Lower leg skin (tissue), 4 donors: Measurements from ENCODE around the gene PHEX. TPM values are rescaled to one million over a fixed set of nuclear protein-coding genes. Genes with fewer than 3 reads are reported as not detected.

Experiments used
- DNase-seq, 2 donors: peaks; one replicate each; pipeline ENCODE4 v3.0.0-alpha.2; 2019; ENCODE audit warnings: low spot score in 2 of 2
- H3K4me3 ChIP-seq: fragments of 200-600 bp; sonication (generic); 2 replicates; pipeline ENCODE4 v1.5.1; 2017; ENCODE audit warnings: mild to moderate bottlenecking, low read depth; ENCODE audit not compliant: poor library complexity, severe bottlenecking
- POLR2A ChIP-seq, 2 donors: fragments of 450-650 bp; IDR thresholded peaks; one replicate each; pipeline ENCODE4 v1.6.1; 2016 to 2017; ENCODE audit warnings: antibody characterized with exemption in 2 of 2, mild to moderate bottlenecking in 1 of 2, moderate library complexity in 1 of 2
- WGBS, 2 donors: methylation state at CpG; one replicate each; pipeline ENCODE4 v1.1.5; 2018; 5-methylcytosine and 5-hydroxymethylcytosine counted together
- intact Hi-C: fragments of 100-400 bp; cut with DNase I; formaldehyde crosslinking; loops from one replicate; pipeline ENCODE4 v1.15.0; 2023; ENCODE audit warnings: low total_unique reads
- total RNA-seq, 4 donors: library from RNA; depleted of rRNA; stranded (reverse); fragments of >200 nt; gene quantifications; one replicate each; pipeline ENCODE4 v1.1.0, GENCODE V29; 2016
- TF ChIP-seq, protein P1 (sequence below), 3 donors: fragments of 450-650 bp; IDR thresholded peaks; one replicate each; pipeline ENCODE4 v1.5.1; 2016; ENCODE audit warnings: antibody characterized with exemption in 3 of 3, mild to moderate bottlenecking in 3 of 3, moderate library complexity in 2 of 3

PHEX gene
- total RNA-seq, 4 donors from 2014 or later = 0.08 to 1.6 (median 0.10) TPM; not detected in 1

- TF ChIP-seq, protein P1, sequence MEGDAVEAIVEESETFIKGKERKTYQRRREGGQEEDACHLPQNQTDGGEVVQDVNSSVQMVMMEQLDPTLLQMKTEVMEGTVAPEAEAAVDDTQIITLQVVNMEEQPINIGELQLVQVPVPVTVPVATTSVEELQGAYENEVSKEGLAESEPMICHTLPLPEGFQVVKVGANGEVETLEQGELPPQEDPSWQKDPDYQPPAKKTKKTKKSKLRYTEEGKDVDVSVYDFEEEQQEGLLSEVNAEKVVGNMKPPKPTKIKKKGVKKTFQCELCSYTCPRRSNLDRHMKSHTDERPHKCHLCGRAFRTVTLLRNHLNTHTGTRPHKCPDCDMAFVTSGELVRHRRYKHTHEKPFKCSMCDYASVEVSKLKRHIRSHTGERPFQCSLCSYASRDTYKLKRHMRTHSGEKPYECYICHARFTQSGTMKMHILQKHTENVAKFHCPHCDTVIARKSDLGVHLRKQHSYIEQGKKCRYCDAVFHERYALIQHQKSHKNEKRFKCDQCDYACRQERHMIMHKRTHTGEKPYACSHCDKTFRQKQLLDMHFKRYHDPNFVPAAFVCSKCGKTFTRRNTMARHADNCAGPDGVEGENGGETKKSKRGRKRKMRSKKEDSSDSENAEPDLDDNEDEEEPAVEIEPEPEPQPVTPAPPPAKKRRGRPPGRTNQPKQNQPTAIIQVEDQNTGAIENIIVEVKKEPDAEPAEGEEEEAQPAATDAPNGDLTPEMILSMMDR (IDR thresholded peaks at IDR 0.05) = no peak
- no peak for TF ChIP-seq POLR2A (IDR thresholded peaks at IDR 0.05)
- 52 to 81% methylated on average over 7 of the region's 7 CpGs for WGBS, 2 donors
- intact Hi-C loops = loop anchor here (5.0 kb wide), 1 partner anchor 1461 kb away; no protein-coding TSS in a partner anchor
- DNase-seq = no peak
- H3K4me3 ChIP-seq = no peak overlapping the region
Measured at GRCh38 chrX:22171287-22172060, 139.3 kb downstream of the PHEX start.

- WGBS, 2 donors = 89% methylated on average over 5 of the region's 5 CpGs
- H3K4me3 ChIP-seq = no peak overlapping the region
- intact Hi-C loops = loop anchor here (5.0 kb wide), 1 partner anchor 1458 kb away; no protein-coding TSS in a partner anchor
- no peak for DNase-seq
- no peak for TF ChIP-seq POLR2A (IDR thresholded peaks at IDR 0.05)
- TF ChIP-seq, protein P1 (IDR thresholded peaks at IDR 0.05) = no peak
Measured at GRCh38 chrX:22173966-22174365, 141.8 kb downstream of the PHEX start.

- TF ChIP-seq, protein P1 (IDR thresholded peaks at IDR 0.05) = no peak
- TF ChIP-seq POLR2A (IDR thresholded peaks at IDR 0.05) = no peak
- no peak for DNase-seq
- 36 to 42% methylated on average over 7 of the region's 7 CpGs for WGBS, 2 donors
- H3K4me3 ChIP-seq = no peak overlapping the region
- intact Hi-C loops = no loop called here
Measured at GRCh38 chrX:22177950-22178515, 145.9 kb downstream of the PHEX start.

DNA sequence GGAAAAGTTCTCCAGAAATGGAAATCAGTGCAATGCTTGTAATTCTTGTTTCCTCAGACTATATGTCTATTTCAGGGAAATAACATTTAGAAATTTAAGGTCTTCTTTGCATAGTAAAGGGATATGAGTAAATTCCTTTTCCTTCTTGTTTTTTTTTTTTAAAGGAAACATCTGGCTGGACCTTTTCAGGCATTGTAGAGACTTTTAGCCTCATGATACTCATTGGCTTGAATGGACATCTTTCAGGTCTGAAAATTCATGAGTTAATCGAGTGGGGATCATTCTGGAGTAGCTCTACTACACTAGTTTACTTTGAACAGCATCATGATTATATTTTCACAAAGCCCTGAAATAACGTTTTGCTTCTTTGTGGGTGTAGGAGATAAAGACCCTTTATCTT lies 152.0 kb downstream of the PHEX start:
- intact Hi-C loops = no loop called here
- no peak for TF ChIP-seq POLR2A (IDR thresholded peaks at IDR 0.05)
- TF ChIP-seq, protein P1 (IDR thresholded peaks at IDR 0.05) = no peak
- WGBS, 2 donors = 55 to 75% methylated on average over 2 of the region's 2 CpGs
- H3K4me3 ChIP-seq = no peak overlapping the region
- DNase-seq = no peak

DNA sequence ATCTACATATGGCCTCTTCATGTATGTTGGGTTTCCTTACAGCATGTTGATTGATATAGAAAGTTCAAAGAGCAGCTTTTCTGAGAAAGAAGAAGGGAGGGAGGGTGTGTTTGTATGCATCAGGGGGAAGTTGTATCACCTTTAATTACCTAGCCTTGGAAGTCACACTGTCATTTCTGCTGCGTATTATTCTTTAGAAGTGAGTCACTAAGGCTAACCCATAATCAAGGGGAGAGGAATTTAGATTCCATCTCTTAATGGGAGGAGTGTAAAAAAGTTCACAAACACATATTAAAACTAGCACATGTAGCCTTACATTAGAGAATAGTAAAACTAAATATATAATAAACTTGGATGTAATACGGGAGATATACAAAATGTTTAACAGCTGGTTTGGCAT lies 154.0 kb downstream of the PHEX start:
- WGBS, 2 donors = 68 to 80% methylated on average over 2 of the region's 2 CpGs
- H3K4me3 ChIP-seq = no peak overlapping the region
- no peak for DNase-seq
- no peak for TF ChIP-seq POLR2A (IDR thresholded peaks at IDR 0.05)
- TF ChIP-seq, protein P1 (IDR thresholded peaks at IDR 0.05) = no peak
- intact Hi-C loops = no loop called here
